GM23338 (cell line): Measurements from ENCODE around the gene GSTK1. TPM values are rescaled to one million over a fixed set of nuclear protein-coding genes. Genes with fewer than 3 reads are reported as not detected.

Experiments
- ATAC-seq: fragments of 200-7000 bp; cut with Tn5 transposase; 3 replicates; pipeline ENCODE4 v1.9.1; 2020
- DNase-seq: peaks from one replicate; pipeline ENCODE4 v3.0.0-alpha.2; 2015; ENCODE audit warnings: low spot score
- H2AFZ ChIP-seq: fragments of 200-600 bp; sonication (generic); 2 replicates; pipeline ENCODE4 v1.8.0; 2016; ENCODE audit warnings: antibody characterized with exemption, mild to moderate bottlenecking, moderate library complexity
- H3F3A ChIP-seq: fragments of 200-600 bp; sonication (generic); replicated peaks from 2 replicates; pipeline ENCODE4 v1.8.0; 2017; ENCODE audit warnings: antibody characterized with exemption, mixed run types, low read depth
- H3K27ac ChIP-seq: fragments of 200-600 bp; sonication (generic); 2 replicates; pipeline ENCODE4 v1.6.1; 2016; ENCODE audit warnings: low read depth
- H3K27me3 ChIP-seq: fragments of 200-600 bp; sonication (generic); 2 replicates; pipeline ENCODE4 v1.8.0; 2016; ENCODE audit warnings: mild to moderate bottlenecking, mixed run types, moderate library complexity; ENCODE audit not compliant: insufficient read depth
- H3K36me3 ChIP-seq: fragments of 200-600 bp; sonication (generic); 2 replicates; pipeline ENCODE4 v1.8.0; 2016; ENCODE audit warnings: mild to moderate bottlenecking; ENCODE audit not compliant: insufficient read depth
- H3K4me1 ChIP-seq: fragments of 200-600 bp; sonication (generic); 2 replicates; pipeline ENCODE4 v1.8.0; 2016; ENCODE audit warnings: mild to moderate bottlenecking, moderate library complexity; ENCODE audit not compliant: insufficient read depth
- H3K4me2 ChIP-seq: fragments of 200-600 bp; sonication (generic); 2 replicates; pipeline ENCODE4 v1.7.1; 2017; ENCODE audit warnings: mixed run types
- H3K4me3 ChIP-seq: fragments of 200-600 bp; sonication (generic); 2 replicates; pipeline ENCODE4 v1.6.1; 2016; ENCODE audit warnings: mixed run types
- H3K79me2 ChIP-seq: fragments of 200-600 bp; sonication (generic); replicated peaks from 2 replicates; pipeline ENCODE4 v1.8.0; 2017; ENCODE audit warnings: mild to moderate bottlenecking; ENCODE audit not compliant: insufficient read depth
- H3K9me2 ChIP-seq: fragments of 200-600 bp; sonication (generic); 2 replicates; pipeline ENCODE4 v1.8.0; 2017; ENCODE audit not compliant: insufficient read depth
- H4K20me1 ChIP-seq: fragments of 200-600 bp; sonication (generic); replicated peaks from 2 replicates; pipeline ENCODE4 v1.8.0; 2017; ENCODE audit warnings: mild to moderate bottlenecking; ENCODE audit not compliant: insufficient read depth
- H3K27ac Mint-ChIP-seq: 2 replicates; pipeline ENCODE4 v1.8.0; 2020; ENCODE audit warnings: inconsistent platforms, mild to moderate bottlenecking, moderate library complexity, mixed read lengths
- H3K27me3 Mint-ChIP-seq: 3 replicates; pipeline ENCODE4 v1.8.0; 2022; ENCODE audit warnings: low read depth, mild to moderate bottlenecking, moderate library complexity, mixed read lengths, inconsistent platforms; ENCODE audit not compliant: insufficient read depth, poor library complexity
- H3K36me3 Mint-ChIP-seq: 3 replicates; pipeline ENCODE4 v1.8.0; 2021; ENCODE audit warnings: low read depth, mild to moderate bottlenecking, inconsistent platforms, moderate library complexity, mixed read lengths
- H3K4me1 Mint-ChIP-seq: 3 replicates; pipeline ENCODE4 v1.8.0; 2020; ENCODE audit warnings: mild to moderate bottlenecking, inconsistent platforms, mixed read lengths
- H3K4me3 Mint-ChIP-seq: 3 replicates; pipeline ENCODE4 v1.8.0; 2021; ENCODE audit warnings: moderate library complexity, mild to moderate bottlenecking, inconsistent platforms, mixed read lengths
- H3K9me3 Mint-ChIP-seq: 3 replicates; pipeline ENCODE4 v1.8.0; 2020; ENCODE audit warnings: moderate library complexity, mild to moderate bottlenecking, inconsistent platforms, mixed read lengths
- CREB1 ChIP-seq: fragments of 250-450 bp; sonication (Bioruptor Pico); IDR thresholded peaks from 2 replicates; pipeline ENCODE4 v1.5.0; 2020; ENCODE audit warnings: low read depth, mild to moderate bottlenecking, moderate library complexity
- EZH2 ChIP-seq: fragments of 200-600 bp; sonication (generic); IDR thresholded peaks from one replicate; pipeline ENCODE4 v1.8.0; 2017; ENCODE audit warnings: antibody characterized with exemption, mild to moderate bottlenecking, low read depth; ENCODE audit not compliant: unreplicated experiment
- EZH2phosphoT487 ChIP-seq: fragments of 200-600 bp; sonication (generic); IDR thresholded peaks from one replicate; pipeline ENCODE4 v1.8.1; 2018; ENCODE audit warnings: antibody characterized with exemption; ENCODE audit not compliant: unreplicated experiment
- JUNB ChIP-seq: IDR thresholded peaks from one replicate; pipeline ENCODE4 v1.6.1; 2016; ENCODE audit warnings: antibody characterized with exemption; ENCODE audit not compliant: unreplicated experiment
- NANOG ChIP-seq: IDR thresholded peaks from 2 replicates; pipeline ENCODE4 v1.6.1; 2016; ENCODE audit warnings: antibody characterized with exemption, borderline replicate concordance
- POLR2AphosphoS5 ChIP-seq: IDR thresholded peaks from 2 replicates; pipeline ENCODE4 v1.6.1; 2016; ENCODE audit warnings: antibody characterized with exemption, low read depth
- STAT1 ChIP-seq: IDR thresholded peaks from one replicate; pipeline ENCODE4 v1.6.1; 2016; ENCODE audit warnings: antibody characterized with exemption; ENCODE audit not compliant: unreplicated experiment
- ZNF114 ChIP-seq: fragments of 250-450 bp; sonication (Bioruptor Pico); IDR thresholded peaks from 2 replicates; pipeline ENCODE4 v1.5.0; 2020; ENCODE audit warnings: mild to moderate bottlenecking, moderate library complexity
- ZNF331 ChIP-seq: fragments of 250-450 bp; sonication (Bioruptor Pico); IDR thresholded peaks from 2 replicates; pipeline ENCODE4 v1.5.0; 2020; ENCODE audit warnings: low read depth, mild to moderate bottlenecking, moderate library complexity
- polyA plus RNA-seq: library from polyadenylated mRNA; unstranded; fragments of >200 nt; fragmentation: Nextera tagmentation; extraction: Ambion mirVana; gene quantifications from 2 replicates; pipeline ENCODE4 v1.2.1, GENCODE V29; 2016
- total RNA-seq: library from RNA; depleted of rRNA; stranded (reverse); fragments of >200 nt; shearing (Covaris generic); gene quantifications from 2 replicates; pipeline ENCODE4 v1.2.3, GENCODE V29; 2014
- TF ChIP-seq, protein P1 (sequence below): IDR thresholded peaks from 2 replicates; pipeline ENCODE4 v1.6.1; 2016; ENCODE audit warnings: antibody characterized with exemption
- TF ChIP-seq, protein P2 (sequence below): fragments of 250-450 bp; sonication (Bioruptor Pico); IDR thresholded peaks from 2 replicates; pipeline ENCODE4 v1.5.0; 2020; ENCODE audit warnings: mild to moderate bottlenecking, moderate library complexity
- TF ChIP-seq, protein P3 (sequence below), 2 experiments: fragments of 200-600 bp in 1 of 2; sonication (generic) in 1 of 2; conservative IDR thresholded peaks; 2 replicates each; pipeline versions ENCODE4 v1.5.1 to v1.6.1; 2016 to 2017; ENCODE audit warnings: antibody characterized with exemption in 2 of 2, low read depth in 2 of 2, mild to moderate bottlenecking in 2 of 2, moderate library complexity in 1 of 2
- TF ChIP-seq, protein P4 (sequence below): IDR thresholded peaks from one replicate; pipeline ENCODE4 v1.6.1; 2018; ENCODE audit warnings: antibody characterized with exemption; ENCODE audit not compliant: unreplicated experiment

The GSTK1 gene
- total and polyA plus RNA-seq, 2 experiments from 2014 or later: 26.4 to 27.5 TPM

DNA sequence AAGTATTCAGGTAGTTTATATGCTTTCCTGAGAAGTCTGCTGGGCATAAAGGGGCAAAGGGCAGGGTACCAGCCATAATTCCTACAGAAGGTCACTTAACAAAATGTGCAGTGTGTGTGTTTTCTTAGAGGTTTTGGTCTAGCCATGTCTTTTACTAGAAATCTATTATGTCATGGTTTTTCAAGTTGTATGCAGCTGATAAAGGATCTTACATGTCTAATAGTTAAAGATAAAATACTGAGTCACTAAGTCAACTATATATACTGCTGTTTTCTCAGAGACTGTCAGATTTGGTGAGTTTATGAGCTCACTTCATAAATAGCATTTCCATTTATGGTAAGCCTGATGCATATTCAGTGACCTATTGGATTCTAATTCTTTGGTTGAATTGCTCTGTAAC, 32.6 kb downstream of the GSTK1 start:
- Mint-ChIP-seq H3K4me1 (no peaks in the 10 kb centered on the region), H3K27me3 (no peaks in the 10 kb centered on the region), H3K4me3 (no peak overlapping the region), H3K36me3 (peaks cover 93% of the 10 kb centered on the region), H3K27ac (no peak overlapping the region), H3K9me3 (no peaks in the 10 kb centered on the region)
- H3K4me1 ChIP-seq: no peaks in the 10 kb centered on the region
- H3K79me2 ChIP-seq: peaks cover 39% of the 10 kb centered on the region
- no peak overlapping the region for H3K4me3 ChIP-seq
- DNase-seq (no peak), ATAC-seq (no peak)
- TF ChIP-seq STAT1: no peak
- TF ChIP-seq POLR2AphosphoS5: no peak
- TF ChIP-seq EZH2: no peak
- TF ChIP-seq, protein P1, sequence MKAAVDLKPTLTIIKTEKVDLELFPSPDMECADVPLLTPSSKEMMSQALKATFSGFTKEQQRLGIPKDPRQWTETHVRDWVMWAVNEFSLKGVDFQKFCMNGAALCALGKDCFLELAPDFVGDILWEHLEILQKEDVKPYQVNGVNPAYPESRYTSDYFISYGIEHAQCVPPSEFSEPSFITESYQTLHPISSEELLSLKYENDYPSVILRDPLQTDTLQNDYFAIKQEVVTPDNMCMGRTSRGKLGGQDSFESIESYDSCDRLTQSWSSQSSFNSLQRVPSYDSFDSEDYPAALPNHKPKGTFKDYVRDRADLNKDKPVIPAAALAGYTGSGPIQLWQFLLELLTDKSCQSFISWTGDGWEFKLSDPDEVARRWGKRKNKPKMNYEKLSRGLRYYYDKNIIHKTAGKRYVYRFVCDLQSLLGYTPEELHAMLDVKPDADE: no peak
- TF ChIP-seq, protein P2, sequence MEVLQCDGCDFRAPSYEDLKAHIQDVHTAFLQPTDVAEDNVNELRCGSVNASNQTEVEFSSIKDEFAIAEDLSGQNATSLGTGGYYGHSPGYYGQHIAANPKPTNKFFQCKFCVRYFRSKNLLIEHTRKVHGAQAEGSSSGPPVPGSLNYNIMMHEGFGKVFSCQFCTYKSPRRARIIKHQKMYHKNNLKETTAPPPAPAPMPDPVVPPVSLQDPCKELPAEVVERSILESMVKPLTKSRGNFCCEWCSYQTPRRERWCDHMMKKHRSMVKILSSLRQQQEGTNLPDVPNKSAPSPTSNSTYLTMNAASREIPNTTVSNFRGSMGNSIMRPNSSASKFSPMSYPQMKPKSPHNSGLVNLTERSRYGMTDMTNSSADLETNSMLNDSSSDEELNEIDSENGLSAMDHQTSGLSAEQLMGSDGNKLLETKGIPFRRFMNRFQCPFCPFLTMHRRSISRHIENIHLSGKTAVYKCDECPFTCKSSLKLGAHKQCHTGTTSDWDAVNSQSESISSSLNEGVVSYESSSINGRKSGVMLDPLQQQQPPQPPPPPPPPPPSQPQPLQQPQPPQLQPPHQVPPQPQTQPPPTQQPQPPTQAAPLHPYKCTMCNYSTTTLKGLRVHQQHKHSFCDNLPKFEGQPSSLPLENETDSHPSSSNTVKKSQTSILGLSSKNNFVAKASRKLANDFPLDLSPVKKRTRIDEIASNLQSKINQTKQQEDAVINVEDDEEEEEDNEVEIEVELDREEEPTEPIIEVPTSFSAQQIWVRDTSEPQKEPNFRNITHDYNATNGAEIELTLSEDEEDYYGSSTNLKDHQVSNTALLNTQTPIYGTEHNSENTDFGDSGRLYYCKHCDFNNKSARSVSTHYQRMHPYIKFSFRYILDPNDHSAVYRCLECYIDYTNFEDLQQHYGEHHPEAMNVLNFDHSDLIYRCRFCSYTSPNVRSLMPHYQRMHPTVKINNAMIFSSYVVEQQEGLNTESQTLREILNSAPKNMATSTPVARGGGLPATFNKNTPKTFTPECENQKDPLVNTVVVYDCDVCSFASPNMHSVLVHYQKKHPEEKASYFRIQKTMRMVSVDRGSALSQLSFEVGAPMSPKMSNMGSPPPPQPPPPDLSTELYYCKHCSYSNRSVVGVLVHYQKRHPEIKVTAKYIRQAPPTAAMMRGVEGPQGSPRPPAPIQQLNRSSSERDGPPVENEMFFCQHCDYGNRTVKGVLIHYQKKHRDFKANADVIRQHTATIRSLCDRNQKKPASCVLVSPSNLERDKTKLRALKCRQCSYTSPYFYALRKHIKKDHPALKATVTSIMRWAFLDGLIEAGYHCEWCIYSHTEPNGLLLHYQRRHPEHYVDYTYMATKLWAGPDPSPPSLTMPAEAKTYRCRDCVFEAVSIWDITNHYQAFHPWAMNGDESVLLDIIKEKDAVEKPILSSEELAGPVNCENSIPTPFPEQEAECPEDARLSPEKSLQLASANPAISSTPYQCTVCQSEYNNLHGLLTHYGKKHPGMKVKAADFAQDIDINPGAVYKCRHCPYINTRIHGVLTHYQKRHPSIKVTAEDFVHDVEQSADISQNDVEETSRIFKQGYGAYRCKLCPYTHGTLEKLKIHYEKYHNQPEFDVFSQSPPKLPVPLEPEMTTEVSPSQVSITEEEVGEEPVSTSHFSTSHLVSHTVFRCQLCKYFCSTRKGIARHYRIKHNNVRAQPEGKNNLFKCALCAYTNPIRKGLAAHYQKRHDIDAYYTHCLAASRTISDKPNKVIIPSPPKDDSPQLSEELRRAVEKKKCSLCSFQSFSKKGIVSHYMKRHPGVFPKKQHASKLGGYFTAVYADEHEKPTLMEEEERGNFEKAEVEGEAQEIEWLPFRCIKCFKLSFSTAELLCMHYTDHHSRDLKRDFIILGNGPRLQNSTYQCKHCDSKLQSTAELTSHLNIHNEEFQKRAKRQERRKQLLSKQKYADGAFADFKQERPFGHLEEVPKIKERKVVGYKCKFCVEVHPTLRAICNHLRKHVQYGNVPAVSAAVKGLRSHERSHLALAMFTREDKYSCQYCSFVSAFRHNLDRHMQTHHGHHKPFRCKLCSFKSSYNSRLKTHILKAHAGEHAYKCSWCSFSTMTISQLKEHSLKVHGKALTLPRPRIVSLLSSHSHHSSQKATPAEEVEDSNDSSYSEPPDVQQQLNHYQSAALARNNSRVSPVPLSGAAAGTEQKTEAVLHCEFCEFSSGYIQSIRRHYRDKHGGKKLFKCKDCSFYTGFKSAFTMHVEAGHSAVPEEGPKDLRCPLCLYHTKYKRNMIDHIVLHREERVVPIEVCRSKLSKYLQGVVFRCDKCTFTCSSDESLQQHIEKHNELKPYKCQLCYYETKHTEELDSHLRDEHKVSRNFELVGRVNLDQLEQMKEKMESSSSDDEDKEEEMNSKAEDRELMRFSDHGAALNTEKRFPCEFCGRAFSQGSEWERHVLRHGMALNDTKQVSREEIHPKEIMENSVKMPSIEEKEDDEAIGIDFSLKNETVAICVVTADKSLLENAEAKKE (CRISPR knock-in tag): no peak
- TF ChIP-seq ZNF114: no peak
- TF ChIP-seq EZH2phosphoT487: no peak
- no peak for TF ChIP-seq NANOG
- TF ChIP-seq, protein P3, sequence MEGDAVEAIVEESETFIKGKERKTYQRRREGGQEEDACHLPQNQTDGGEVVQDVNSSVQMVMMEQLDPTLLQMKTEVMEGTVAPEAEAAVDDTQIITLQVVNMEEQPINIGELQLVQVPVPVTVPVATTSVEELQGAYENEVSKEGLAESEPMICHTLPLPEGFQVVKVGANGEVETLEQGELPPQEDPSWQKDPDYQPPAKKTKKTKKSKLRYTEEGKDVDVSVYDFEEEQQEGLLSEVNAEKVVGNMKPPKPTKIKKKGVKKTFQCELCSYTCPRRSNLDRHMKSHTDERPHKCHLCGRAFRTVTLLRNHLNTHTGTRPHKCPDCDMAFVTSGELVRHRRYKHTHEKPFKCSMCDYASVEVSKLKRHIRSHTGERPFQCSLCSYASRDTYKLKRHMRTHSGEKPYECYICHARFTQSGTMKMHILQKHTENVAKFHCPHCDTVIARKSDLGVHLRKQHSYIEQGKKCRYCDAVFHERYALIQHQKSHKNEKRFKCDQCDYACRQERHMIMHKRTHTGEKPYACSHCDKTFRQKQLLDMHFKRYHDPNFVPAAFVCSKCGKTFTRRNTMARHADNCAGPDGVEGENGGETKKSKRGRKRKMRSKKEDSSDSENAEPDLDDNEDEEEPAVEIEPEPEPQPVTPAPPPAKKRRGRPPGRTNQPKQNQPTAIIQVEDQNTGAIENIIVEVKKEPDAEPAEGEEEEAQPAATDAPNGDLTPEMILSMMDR (conservative IDR thresholded peaks at IDR 0.05; ENCODE audit: low read depth in 2 of 2): no peak
- TF ChIP-seq CREB1 (CRISPR knock-in tag): no peak
- no peak for TF ChIP-seq ZNF331
- TF ChIP-seq JUNB: no peak
- TF ChIP-seq, protein P4, sequence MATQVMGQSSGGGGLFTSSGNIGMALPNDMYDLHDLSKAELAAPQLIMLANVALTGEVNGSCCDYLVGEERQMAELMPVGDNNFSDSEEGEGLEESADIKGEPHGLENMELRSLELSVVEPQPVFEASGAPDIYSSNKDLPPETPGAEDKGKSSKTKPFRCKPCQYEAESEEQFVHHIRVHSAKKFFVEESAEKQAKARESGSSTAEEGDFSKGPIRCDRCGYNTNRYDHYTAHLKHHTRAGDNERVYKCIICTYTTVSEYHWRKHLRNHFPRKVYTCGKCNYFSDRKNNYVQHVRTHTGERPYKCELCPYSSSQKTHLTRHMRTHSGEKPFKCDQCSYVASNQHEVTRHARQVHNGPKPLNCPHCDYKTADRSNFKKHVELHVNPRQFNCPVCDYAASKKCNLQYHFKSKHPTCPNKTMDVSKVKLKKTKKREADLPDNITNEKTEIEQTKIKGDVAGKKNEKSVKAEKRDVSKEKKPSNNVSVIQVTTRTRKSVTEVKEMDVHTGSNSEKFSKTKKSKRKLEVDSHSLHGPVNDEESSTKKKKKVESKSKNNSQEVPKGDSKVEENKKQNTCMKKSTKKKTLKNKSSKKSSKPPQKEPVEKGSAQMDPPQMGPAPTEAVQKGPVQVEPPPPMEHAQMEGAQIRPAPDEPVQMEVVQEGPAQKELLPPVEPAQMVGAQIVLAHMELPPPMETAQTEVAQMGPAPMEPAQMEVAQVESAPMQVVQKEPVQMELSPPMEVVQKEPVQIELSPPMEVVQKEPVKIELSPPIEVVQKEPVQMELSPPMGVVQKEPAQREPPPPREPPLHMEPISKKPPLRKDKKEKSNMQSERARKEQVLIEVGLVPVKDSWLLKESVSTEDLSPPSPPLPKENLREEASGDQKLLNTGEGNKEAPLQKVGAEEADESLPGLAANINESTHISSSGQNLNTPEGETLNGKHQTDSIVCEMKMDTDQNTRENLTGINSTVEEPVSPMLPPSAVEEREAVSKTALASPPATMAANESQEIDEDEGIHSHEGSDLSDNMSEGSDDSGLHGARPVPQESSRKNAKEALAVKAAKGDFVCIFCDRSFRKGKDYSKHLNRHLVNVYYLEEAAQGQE: no peak
- H3K27me3 ChIP-seq: no peaks in the 10 kb centered on the region
- H4K20me1 ChIP-seq: peaks cover 20% of the 10 kb centered on the region
- no peaks in the 10 kb centered on the region for H3K9me2 ChIP-seq
- no peak overlapping the region for H2AFZ ChIP-seq
- H3F3A ChIP-seq: peaks cover 2% of the 10 kb centered on the region; the same call in 1 of the 2 replicates
- H3K27ac ChIP-seq: no peak overlapping the region
- peaks cover 76% of the 10 kb centered on the region for H3K36me3 ChIP-seq
- H3K4me2 ChIP-seq: no peak overlapping the region
